Astrocyte of the hippocampus (primary cell): Measurements from ENCODE around the gene KSR2.

Experiments
- DNase-seq: peaks from one replicate; pipeline ENCODE4 v3.0.0; 2011; ENCODE audit warnings: low read depth, low spot score

Gene KSR2

DNA sequence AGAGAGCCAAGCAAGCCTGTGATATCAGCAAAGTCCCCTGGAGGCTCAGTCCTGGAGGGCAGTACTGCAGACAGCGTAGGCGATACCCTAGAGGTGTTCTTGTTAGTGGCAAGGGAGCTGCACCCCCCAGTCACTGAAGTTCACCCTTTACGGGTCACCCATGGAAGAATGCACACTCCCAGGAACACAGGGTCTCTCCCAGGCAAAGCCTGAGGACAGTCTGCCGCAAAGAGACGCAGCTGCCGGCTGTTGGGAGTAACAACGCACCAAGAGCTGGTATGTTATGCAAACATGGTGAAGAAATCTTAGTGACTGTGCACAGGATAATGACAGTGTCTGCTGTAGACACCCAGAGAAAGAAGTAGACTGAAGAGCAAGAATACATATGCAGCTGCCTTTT, 563.9 kb downstream of the KSR2 start:
- DNase-seq = no peak

DNA sequence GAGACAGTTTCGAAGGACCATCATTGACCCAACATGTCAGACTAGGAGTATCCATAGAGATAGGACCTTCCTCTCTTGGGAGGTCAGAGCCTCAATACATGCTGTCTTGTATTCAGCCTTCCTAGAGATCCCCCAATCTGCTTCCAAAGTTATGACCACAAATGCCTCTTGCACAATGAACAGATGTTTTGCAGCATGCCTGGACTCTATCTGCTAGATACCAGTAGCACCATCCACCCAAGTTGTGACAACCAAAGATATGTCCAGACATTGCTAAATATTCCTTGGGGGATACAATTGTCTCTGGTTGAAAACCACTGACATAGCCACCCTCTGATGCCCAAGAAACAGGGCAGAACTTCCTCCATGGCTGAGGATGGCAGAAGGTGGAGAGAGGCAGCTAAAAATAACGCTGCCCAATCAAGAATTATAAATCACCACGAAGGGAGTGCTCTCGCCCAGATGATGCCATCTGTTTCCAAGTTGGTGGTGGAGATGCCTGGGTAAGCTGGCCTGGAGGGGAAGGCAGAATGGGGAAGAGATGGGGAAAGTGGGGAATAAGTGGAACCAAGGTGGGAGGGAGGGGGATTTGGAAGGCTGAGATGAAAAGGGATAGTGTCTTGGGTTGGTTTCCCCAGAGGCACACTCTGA, 564.5 kb downstream of the KSR2 start:
- no peak for DNase-seq

DNA sequence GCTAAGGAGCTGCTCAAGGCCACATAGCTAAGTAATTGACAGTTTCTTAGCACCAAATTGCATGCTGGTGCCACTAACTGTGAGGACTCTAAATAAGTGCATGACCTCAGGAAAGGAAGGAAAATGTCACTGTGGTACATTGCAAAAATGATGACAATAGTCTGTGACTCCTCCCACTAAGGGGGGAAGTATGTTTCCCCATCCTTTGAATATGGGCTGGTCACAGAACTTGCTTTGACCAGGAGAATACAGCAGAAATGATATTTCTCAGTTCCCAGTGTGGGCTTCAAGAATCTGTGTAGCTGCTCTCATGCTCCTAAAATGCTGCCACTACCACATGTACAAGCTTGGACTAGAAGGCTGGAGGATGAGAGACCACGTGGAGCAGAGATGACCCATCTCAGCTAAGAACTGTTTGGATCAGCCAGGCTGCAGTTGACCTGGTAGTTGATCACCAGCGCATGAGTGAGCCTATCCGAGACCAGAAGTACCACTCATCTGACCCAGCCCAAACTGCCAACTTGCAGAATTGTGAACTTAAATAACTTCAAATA, 565.1 kb downstream of the KSR2 start:
- no peak for DNase-seq
